ENCODE results near the gene CLDN5.

Gene CLDN5

GRCh38 chr22:19517171-19517500 lies 7.1 kb downstream of the CLDN5 start:
- Histone ChIP-seq H3K36me3 (ENCODE audit: control insufficient read depth, insufficient read depth, low read length) (peaks cover 8% of the 10 kb centered on the region), H3K4me3 (replicated peaks; ENCODE audit: low read depth, low read length) (no peak overlapping the region), H3K27me3 (replicated peaks; ENCODE audit: control insufficient read depth, insufficient read depth, low read length) (no peaks in the 10 kb centered on the region)
- DNase-seq (ENCODE audit: extremely low read depth, insufficient read length), result no peak
- no peak for TF ChIP-seq CTCF (IDR thresholded peaks at IDR 0.05; ENCODE audit: insufficient read depth, low read length, poor library complexity, severe bottlenecking)

GRCh38 chr22:19516378-19517170 lies 7.6 kb downstream of the CLDN5 start:
- Histone ChIP-seq H3K4me3 (replicated peaks; ENCODE audit: low read depth, low read length) (no peak overlapping the region), H3K36me3 (ENCODE audit: control insufficient read depth, insufficient read depth, low read length) (peaks cover 8% of the 10 kb centered on the region), H3K27me3 (replicated peaks; ENCODE audit: control insufficient read depth, insufficient read depth, low read length) (no peaks in the 10 kb centered on the region)
- no peak for TF ChIP-seq CTCF (IDR thresholded peaks at IDR 0.05; ENCODE audit: insufficient read depth, low read length, poor library complexity, severe bottlenecking)
- DNase-seq (ENCODE audit: extremely low read depth, insufficient read length), result no peak

- no peak for TF ChIP-seq CTCF (IDR thresholded peaks at IDR 0.05; ENCODE audit: insufficient read depth, low read length, poor library complexity, severe bottlenecking)
These were observed 8.4 kb downstream of the CLDN5 start for GRCh38 chr22:19515654-19516377.

GRCh38 chr22:19514831-19515565 lies 9.2 kb downstream of the CLDN5 start:
- DNase-seq (ENCODE audit: extremely low read depth, insufficient read length), result no peak
- Histone ChIP-seq H3K4me3 (replicated peaks; ENCODE audit: low read depth, low read length) (no peak overlapping the region), H3K36me3 (ENCODE audit: control insufficient read depth, insufficient read depth, low read length) (peaks cover 8% of the 10 kb centered on the region), H3K27me3 (replicated peaks; ENCODE audit: control insufficient read depth, insufficient read depth, low read length) (no peaks in the 10 kb centered on the region)
- TF ChIP-seq CTCF (IDR thresholded peaks at IDR 0.05; ENCODE audit: insufficient read depth, low read length, poor library complexity, severe bottlenecking), result no peak

More at GRCh38 chr22:19515654-19516377, 8.4 kb downstream of the CLDN5 start:
- Histone ChIP-seq H3K36me3 (ENCODE audit: control insufficient read depth, insufficient read depth, low read length) (peaks cover 8% of the 10 kb centered on the region), H3K4me3 (replicated peaks; ENCODE audit: low read depth, low read length) (no peak overlapping the region), H3K27me3 (replicated peaks; ENCODE audit: control insufficient read depth, insufficient read depth, low read length) (no peaks in the 10 kb centered on the region)
- no peak for DNase-seq (ENCODE audit: extremely low read depth, insufficient read length)

- DNase-seq (ENCODE audit: extremely low read depth, insufficient read length), result no peak
- TF ChIP-seq CTCF (IDR thresholded peaks at IDR 0.05; ENCODE audit: insufficient read depth, low read length, poor library complexity, severe bottlenecking), result no peak
- Histone ChIP-seq H3K36me3 (ENCODE audit: control insufficient read depth, insufficient read depth, low read length) (peaks cover 8% of the 10 kb centered on the region), H3K27me3 (replicated peaks; ENCODE audit: control insufficient read depth, insufficient read depth, low read length) (no peaks in the 10 kb centered on the region), H3K4me3 (replicated peaks; ENCODE audit: low read depth, low read length) (no peak overlapping the region)
These were observed 10.4 kb downstream of the CLDN5 start for GRCh38 chr22:19513823-19514222.

Data from GM06990 (cell line).